MM.1S (cell line): Measurements from ENCODE around the gene PPL.

Source experiments
- DNase-seq: peaks from one replicate; pipeline ENCODE4 v3.0.0-alpha.2; 2015
- H2AFZ ChIP-seq: fragments of 300-600 bp; sonication (generic); 2 replicates; pipeline ENCODE4 v1.6.0; 2016; ENCODE audit warnings: antibody characterized with exemption, low read length
- H3F3A ChIP-seq: fragments of 300-600 bp; sonication (generic); 2 replicates; pipeline ENCODE4 v1.6.1; 2016; ENCODE audit warnings: mild to moderate bottlenecking, antibody characterized with exemption, low read length, moderate library complexity, mixed read lengths; ENCODE audit not compliant: insufficient read depth
- H3K27ac ChIP-seq: fragments of 300-600 bp; sonication (generic); 2 replicates; pipeline ENCODE4 v1.5.1; 2016; ENCODE audit warnings: mild to moderate bottlenecking, low read length
- H3K27me3 ChIP-seq: fragments of 300-600 bp; sonication (generic); replicated peaks from 2 replicates; pipeline ENCODE4 v1.6.0; 2016; ENCODE audit warnings: low read length; ENCODE audit not compliant: insufficient read depth
- H3K36me3 ChIP-seq: fragments of 300-600 bp; sonication (generic); replicated peaks from 2 replicates; pipeline ENCODE4 v1.6.1; 2016; ENCODE audit warnings: mild to moderate bottlenecking, low read length, mixed read lengths; ENCODE audit not compliant: insufficient read depth
- H3K4me1 ChIP-seq: fragments of 300-600 bp; sonication (generic); 2 replicates; pipeline ENCODE4 v1.6.1; 2016; ENCODE audit warnings: low read length, mixed read lengths
- H3K4me2 ChIP-seq: fragments of 300-600 bp; sonication (generic); 2 replicates; pipeline ENCODE4 v1.6.0; 2016; ENCODE audit warnings: low read depth, low read length
- H3K4me3 ChIP-seq: fragments of 300-600 bp; sonication (generic); 2 replicates; pipeline ENCODE4 v1.5.1; 2016; ENCODE audit warnings: low read length, mixed read lengths
- H3K79me2 ChIP-seq: fragments of 300-600 bp; sonication (generic); 2 replicates; pipeline ENCODE4 v1.6.1; 2016; ENCODE audit warnings: mixed run types, low read length, mixed read lengths
- H3K9ac ChIP-seq: fragments of 300-600 bp; sonication (generic); 2 replicates; pipeline ENCODE4 v1.6.1; 2016; ENCODE audit warnings: low read length, mixed read lengths
- H3K9me2 ChIP-seq: fragments of 300-600 bp; sonication (generic); replicated peaks from 2 replicates; pipeline ENCODE4 v1.6.1; 2016; ENCODE audit warnings: mild to moderate bottlenecking, low read length, mixed read lengths; ENCODE audit not compliant: insufficient read depth
- H3K9me3 ChIP-seq: fragments of 300-600 bp; sonication (generic); replicated peaks from 2 replicates; pipeline ENCODE4 v1.6.1; 2016; ENCODE audit warnings: mild to moderate bottlenecking, low read length, mixed read lengths; ENCODE audit not compliant: insufficient read depth
- H4K20me1 ChIP-seq: fragments of 300-600 bp; sonication (generic); 2 replicates; pipeline ENCODE4 v1.6.1; 2016; ENCODE audit warnings: mild to moderate bottlenecking, low read length, moderate library complexity, mixed read lengths; ENCODE audit not compliant: insufficient read depth
- CTCF ChIP-seq: fragments of 300-600 bp; sonication (generic); IDR thresholded peaks from 2 replicates; pipeline ENCODE4 v1.5.1; 2016; ENCODE audit warnings: antibody characterized with exemption, low read length, mixed read lengths
- EZH2 ChIP-seq: fragments of 300-600 bp; sonication (generic); optimal IDR thresholded peaks from 2 replicates; pipeline ENCODE3; 2017; ENCODE audit warnings: low read depth, mild to moderate bottlenecking, antibody characterized with exemption, low read length, mixed read lengths
- EZH2phosphoT487 ChIP-seq: fragments of 300-600 bp; sonication (generic); IDR thresholded peaks from 2 replicates; pipeline ENCODE4 v1.6.1; 2018; ENCODE audit warnings: antibody characterized with exemption, low read length

PPL gene

DNA sequence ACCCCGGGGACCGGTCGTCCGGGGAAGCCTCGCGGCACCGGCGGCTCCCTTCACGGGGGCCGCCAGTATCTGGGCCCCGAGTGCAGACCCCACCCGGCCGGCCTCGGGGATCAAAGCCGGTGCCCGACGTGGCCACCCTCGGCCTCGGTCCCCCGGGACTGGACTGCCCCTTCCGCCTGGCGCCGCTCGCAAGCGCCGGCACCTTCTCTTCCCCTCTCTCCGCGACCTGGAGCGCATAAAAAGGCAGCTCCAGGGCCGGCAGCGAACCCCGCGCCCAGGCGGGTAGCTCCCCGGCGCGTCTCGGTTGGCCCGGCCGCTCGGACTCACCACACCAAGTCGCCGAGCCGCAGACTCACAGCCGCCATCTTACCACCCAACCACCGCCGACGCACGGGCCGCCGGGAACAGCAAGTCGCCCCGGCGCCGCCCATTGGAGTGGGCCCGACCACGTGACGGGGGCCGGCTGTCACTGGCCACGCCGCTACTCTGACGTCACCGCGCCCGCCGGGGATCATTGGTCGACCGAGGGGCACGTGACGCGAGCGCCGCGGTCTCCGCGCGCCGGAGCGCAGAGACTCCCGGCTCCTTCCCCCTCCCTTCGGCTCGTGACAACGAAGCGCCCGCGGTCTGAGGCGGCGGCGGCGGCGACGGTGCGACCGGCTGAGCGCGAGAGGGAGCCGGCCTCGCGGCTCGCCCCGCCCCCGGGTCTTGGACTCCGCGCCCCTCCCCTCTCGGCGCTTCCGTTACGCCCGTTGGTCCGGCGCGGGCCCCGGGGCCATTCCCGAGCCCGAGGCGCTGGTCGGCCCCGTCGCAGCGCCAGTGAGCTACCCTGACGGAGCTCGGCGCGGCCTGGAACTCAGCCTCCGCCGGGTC lies 89.8 kb downstream of the PPL start, which contains the start of the genes GLYR1 and UBN1:
GLYR1 (minus strand) TSS at position 388 of the 873 bp plus-strand sequence; CDS start at position 365, 23 bp downstream.
UBN1 (plus strand) TSS at position 581 of the 873 bp plus-strand sequence. CDS start 5,437 bp downstream, outside the sequence.
- peaks cover 5% of the 10 kb centered on the region; the same call in 1 of the 2 replicates for H3K36me3 ChIP-seq
- H3K79me2 ChIP-seq, result peaks cover 82% of the 10 kb centered on the region
- H3F3A ChIP-seq, result peaks cover 14% of the 10 kb centered on the region
- peak within 1 kb of the TSS; percentile 97 for H3K9ac ChIP-seq
- peak within 1 kb of the TSS; percentile 96 for H3K4me3 ChIP-seq
- peak within 1 kb of the TSS; percentile 75 for H3K27ac ChIP-seq
- H3K9me3 ChIP-seq, result no peaks in the 10 kb centered on the region
- no peaks in the 10 kb centered on the region for H3K27me3 ChIP-seq
- TF ChIP-seq CTCF (no peak), EZH2 (no peak), EZH2phosphoT487 (no peak)
- peak within 1 kb of the TSS; percentile 81 for H2AFZ ChIP-seq
- H4K20me1 ChIP-seq, result peaks cover 10% of the 10 kb centered on the region; the same call in 1 of the 2 replicates
- peak within 1 kb of the TSS; percentile 92 for H3K4me2 ChIP-seq
- peak; percentile 98 for DNase-seq
- H3K9me2 ChIP-seq, result no peaks in the 10 kb centered on the region
- peaks cover 12% of the 10 kb centered on the region for H3K4me1 ChIP-seq

DNA sequence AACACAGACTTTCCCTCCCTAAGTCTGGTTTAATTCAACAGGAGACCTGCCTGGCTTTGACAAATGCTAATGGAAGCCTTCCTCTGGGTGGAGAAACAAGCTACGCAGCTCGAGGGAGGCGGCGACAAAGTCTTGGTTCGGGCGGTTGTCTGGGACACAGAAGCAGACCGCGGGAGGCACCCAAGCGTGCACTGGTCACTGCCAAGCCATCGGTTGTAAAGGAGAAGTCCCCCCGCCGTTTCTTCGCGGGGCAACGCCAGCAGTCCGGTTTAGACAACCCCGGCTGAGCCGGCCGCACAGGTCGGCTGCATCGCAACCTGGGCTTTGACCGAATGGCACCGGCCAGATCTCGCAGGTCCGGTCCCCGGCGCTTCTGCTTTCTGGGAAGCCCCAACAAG lies 90.4 kb downstream of the PPL start:
- peaks cover 14% of the 10 kb centered on the region for H3F3A ChIP-seq
- H3K9me3 ChIP-seq, result no peaks in the 10 kb centered on the region
- peaks cover 7% of the 10 kb centered on the region; the same call in 1 of the 2 replicates for H4K20me1 ChIP-seq
- peak overlapping the region; percentile 96 for H3K4me3 ChIP-seq
- H3K36me3 ChIP-seq, result peaks cover 5% of the 10 kb centered on the region; the same call in 1 of the 2 replicates
- peak overlapping the region; percentile 97 for H3K9ac ChIP-seq
- H3K9me2 ChIP-seq, result no peaks in the 10 kb centered on the region
- no peak for TF ChIP-seq CTCF
- no peak for TF ChIP-seq EZH2
- TF ChIP-seq EZH2phosphoT487, result no peak
- H3K27me3 ChIP-seq, result no peaks in the 10 kb centered on the region
- peak overlapping the region; percentile 70; the same call in 1 of the 2 replicates for H3K27ac ChIP-seq
- peaks cover 12% of the 10 kb centered on the region for H3K4me1 ChIP-seq
- H3K79me2 ChIP-seq, result peaks cover 80% of the 10 kb centered on the region
- peak; percentile 60 for DNase-seq
- peak overlapping the region; percentile 81 for H3K4me2 ChIP-seq
- peak overlapping the region; percentile 81; the same call in 1 of the 2 replicates for H2AFZ ChIP-seq

DNA sequence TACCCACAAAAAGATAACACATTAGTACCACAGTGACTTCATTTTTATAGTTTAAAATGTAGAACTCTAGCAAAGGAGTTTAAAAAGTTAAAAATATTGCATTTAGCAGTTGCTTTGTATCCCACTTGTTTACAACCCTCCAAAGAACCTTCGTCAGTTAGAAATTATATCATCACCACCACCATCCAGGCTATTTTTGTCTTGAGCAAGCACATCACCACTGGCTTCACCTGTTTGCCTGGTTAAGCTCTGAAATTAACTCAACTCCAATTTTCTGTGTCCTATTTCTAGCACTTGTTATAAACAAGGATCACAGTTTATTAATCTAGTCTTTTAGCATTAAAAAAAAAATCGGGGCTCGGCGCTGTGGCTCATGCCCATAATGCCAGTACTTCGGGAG lies 96.0 kb downstream of the PPL start:
- Histone ChIP-seq H3F3A (peaks cover 18% of the 10 kb centered on the region), H3K79me2 (peaks cover 63% of the 10 kb centered on the region), H4K20me1 (peaks cover 3% of the 10 kb centered on the region; the same call in 1 of the 2 replicates), H3K4me3 (no peak overlapping the region), H3K36me3 (peaks cover 5% of the 10 kb centered on the region; the same call in 1 of the 2 replicates), H3K9me3 (no peaks in the 10 kb centered on the region), H3K4me2 (no peak overlapping the region), H2AFZ (no peak overlapping the region), H3K9me2 (no peaks in the 10 kb centered on the region), H3K27me3 (no peaks in the 10 kb centered on the region), H3K27ac (no peak overlapping the region), H3K4me1 (peaks cover 26% of the 10 kb centered on the region), H3K9ac (no peak overlapping the region)
- DNase-seq, result no peak
- TF ChIP-seq EZH2 (no peak), EZH2phosphoT487 (no peak), CTCF (no peak)
